ENCODE results near the gene ZBTB21. TPM values are rescaled to one million over a fixed set of nuclear protein-coding genes. Genes with fewer than 3 reads are reported as not detected.

Gene ZBTB21
- total and polyA plus RNA-seq, 7 donors, result 0.49 to 8.8 (median 4.5) TPM

- TF ChIP-seq, protein P1, sequence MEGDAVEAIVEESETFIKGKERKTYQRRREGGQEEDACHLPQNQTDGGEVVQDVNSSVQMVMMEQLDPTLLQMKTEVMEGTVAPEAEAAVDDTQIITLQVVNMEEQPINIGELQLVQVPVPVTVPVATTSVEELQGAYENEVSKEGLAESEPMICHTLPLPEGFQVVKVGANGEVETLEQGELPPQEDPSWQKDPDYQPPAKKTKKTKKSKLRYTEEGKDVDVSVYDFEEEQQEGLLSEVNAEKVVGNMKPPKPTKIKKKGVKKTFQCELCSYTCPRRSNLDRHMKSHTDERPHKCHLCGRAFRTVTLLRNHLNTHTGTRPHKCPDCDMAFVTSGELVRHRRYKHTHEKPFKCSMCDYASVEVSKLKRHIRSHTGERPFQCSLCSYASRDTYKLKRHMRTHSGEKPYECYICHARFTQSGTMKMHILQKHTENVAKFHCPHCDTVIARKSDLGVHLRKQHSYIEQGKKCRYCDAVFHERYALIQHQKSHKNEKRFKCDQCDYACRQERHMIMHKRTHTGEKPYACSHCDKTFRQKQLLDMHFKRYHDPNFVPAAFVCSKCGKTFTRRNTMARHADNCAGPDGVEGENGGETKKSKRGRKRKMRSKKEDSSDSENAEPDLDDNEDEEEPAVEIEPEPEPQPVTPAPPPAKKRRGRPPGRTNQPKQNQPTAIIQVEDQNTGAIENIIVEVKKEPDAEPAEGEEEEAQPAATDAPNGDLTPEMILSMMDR (IDR thresholded peaks at IDR 0.05), result no peak
- ATAC-seq (no peak), DNase-seq (no peak)
- no peak overlapping the region for H3K27ac ChIP-seq
- intact Hi-C loops (cut with DNase I), result no loop called here
- H3K36me3 ChIP-seq (ENCODE audit: insufficient read depth in 1 of 2, low read depth in 1 of 2), result peaks cover 0 to 9% of the 10 kb centered on the region in 2 donors
- H3K9me3 ChIP-seq, result no peaks in the 10 kb centered on the region
- no peak overlapping the region for H3K4me3 ChIP-seq
- no peaks in the 10 kb centered on the region for H3K27me3 ChIP-seq (ENCODE audit: insufficient read depth in 3 of 3, low read length in 2 of 3)
- H3K4me1 ChIP-seq, result no peaks in the 10 kb centered on the region
- WGBS, 3 donors, result 46 to 64% (median 46%) methylated on average over 6 of the region's 6 CpGs
Observed at GRCh38 chr21:41985662-41986416, 24.3 kb downstream of the ZBTB21 start.

- intact Hi-C loops (cut with DNase I), result no loop called here
- TF ChIP-seq, protein P1 (IDR thresholded peaks at IDR 0.05), result no peak
- no peaks in the 10 kb centered on the region for H3K9me3 ChIP-seq
- H3K27ac ChIP-seq, result no peak overlapping the region
- 98 to 100% (median 100%) methylated on average over 1 of the region's 1 CpG for WGBS, 3 donors
- DNase-seq (no peak), ATAC-seq (no peak)
- H3K4me3 ChIP-seq, result no peak overlapping the region
- H3K36me3 ChIP-seq (ENCODE audit: insufficient read depth in 1 of 2, low read depth in 1 of 2), result no peaks in the 10 kb centered on the region
- no peaks in the 10 kb centered on the region for H3K4me1 ChIP-seq
- H3K27me3 ChIP-seq (ENCODE audit: insufficient read depth in 3 of 3, low read length in 2 of 3), result no peaks in the 10 kb centered on the region
Observed at GRCh38 chr21:41983229-41983628, 26.9 kb downstream of the ZBTB21 start.

GRCh38 chr21:41980561-41980960 is 29.6 kb downstream of the ZBTB21 start:
- intact Hi-C loops (cut with DNase I), result no loop called here
- ATAC-seq (no peak), DNase-seq (no peak)
- TF ChIP-seq, protein P1 (IDR thresholded peaks at IDR 0.05), result no peak
- Histone ChIP-seq H3K36me3 (ENCODE audit: insufficient read depth in 1 of 2, low read depth in 1 of 2) (no peaks in the 10 kb centered on the region), H3K27ac (no peak overlapping the region), H3K4me1 (no peaks in the 10 kb centered on the region), H3K4me3 (no peak overlapping the region), H3K27me3 (ENCODE audit: insufficient read depth in 3 of 3, low read length in 2 of 3) (no peaks in the 10 kb centered on the region), H3K9me3 (no peaks in the 10 kb centered on the region)

DNA sequence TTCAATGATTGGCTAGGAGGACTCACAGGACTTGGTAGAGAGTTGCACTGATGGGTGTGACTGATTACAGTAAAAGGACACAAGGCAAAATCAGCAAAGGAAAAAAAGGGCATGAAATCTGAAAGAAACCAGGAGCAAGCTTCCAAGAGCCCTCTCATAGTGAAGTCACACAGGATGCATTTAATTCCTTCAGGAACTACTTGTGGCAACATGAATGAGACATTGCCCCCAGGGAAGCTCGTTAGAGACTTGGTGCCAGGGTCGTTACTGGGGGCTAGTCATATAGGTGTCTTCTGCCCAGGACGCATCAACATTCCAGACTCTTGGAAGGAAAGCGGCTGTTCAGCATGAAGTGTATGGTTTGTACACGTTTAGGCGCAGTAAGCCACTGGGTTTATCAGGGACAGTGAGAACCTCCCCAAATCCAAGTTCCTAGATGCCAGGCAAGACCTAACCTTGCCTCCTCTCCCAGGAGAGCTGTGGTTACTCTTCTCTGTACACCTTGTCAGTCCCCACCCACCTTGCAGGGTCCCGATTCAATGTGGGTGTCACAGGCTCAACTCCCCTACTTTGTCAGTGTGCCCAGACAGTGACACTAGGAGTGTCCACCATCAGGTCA is 30.3 kb downstream of the ZBTB21 start:
- Histone ChIP-seq H3K4me1 (no peaks in the 10 kb centered on the region), H3K36me3 (ENCODE audit: insufficient read depth in 1 of 2, low read depth in 1 of 2) (no peaks in the 10 kb centered on the region), H3K27ac (no peak overlapping the region), H3K9me3 (no peaks in the 10 kb centered on the region), H3K4me3 (no peak overlapping the region), H3K27me3 (ENCODE audit: insufficient read depth in 3 of 3, low read length in 2 of 3) (no peaks in the 10 kb centered on the region)
- ATAC-seq (no peak), DNase-seq (no peak)
- TF ChIP-seq, protein P1 (IDR thresholded peaks at IDR 0.05), result no peak
- 68 to 82% (median 79%) methylated on average over 7 of the region's 7 CpGs for WGBS, 3 donors
- intact Hi-C loops (cut with DNase I), result no loop called here

Measured in psoas muscle (tissue), 8 donors.